Sigmoid colon (tissue), 4 donors: ENCODE measurements around the gene DDR1.

ENCODE experiments used
- EP300 ChIP-seq, 4 donors: sonication (generic); formaldehyde crosslinking; IDR thresholded peaks; one replicate each; pipeline ENCODE4 v1.6.1; 2017; ENCODE audit warnings: antibody characterized with exemption in 4 of 4
- POLR2A ChIP-seq, 2 donors: fragments of 450-650 bp; IDR thresholded peaks; one replicate each; pipeline ENCODE4 v1.6.1; 2016; ENCODE audit warnings: antibody characterized with exemption in 2 of 2, mild to moderate bottlenecking in 2 of 2, moderate library complexity in 2 of 2

DNA sequence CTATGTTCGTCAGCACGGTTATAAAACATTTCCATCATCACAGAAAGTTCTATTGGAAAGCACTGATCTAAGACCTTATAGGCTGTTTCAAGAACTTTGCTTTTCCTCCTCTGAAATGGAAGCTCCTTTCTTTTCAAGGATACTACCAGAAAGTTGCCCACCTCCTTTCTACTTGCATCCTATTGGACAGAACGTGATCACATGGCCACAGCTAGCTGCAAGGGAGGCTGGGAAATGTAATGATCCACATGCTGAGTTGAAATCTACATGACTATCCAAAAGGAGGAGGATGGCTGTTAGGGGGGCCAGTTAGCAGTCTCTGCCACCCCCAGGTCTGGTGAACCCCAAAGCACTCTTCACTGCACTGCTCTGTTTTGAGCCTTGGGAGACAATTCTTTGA, 44.4 kb downstream of the DDR1 start:
- no peak for TF ChIP-seq EP300 (IDR thresholded peaks at IDR 0.05)
- TF ChIP-seq POLR2A (IDR thresholded peaks at IDR 0.05), result no peak
